ENCODE measurements around the gene SLC7A8.

SLC7A8 gene

DNA sequence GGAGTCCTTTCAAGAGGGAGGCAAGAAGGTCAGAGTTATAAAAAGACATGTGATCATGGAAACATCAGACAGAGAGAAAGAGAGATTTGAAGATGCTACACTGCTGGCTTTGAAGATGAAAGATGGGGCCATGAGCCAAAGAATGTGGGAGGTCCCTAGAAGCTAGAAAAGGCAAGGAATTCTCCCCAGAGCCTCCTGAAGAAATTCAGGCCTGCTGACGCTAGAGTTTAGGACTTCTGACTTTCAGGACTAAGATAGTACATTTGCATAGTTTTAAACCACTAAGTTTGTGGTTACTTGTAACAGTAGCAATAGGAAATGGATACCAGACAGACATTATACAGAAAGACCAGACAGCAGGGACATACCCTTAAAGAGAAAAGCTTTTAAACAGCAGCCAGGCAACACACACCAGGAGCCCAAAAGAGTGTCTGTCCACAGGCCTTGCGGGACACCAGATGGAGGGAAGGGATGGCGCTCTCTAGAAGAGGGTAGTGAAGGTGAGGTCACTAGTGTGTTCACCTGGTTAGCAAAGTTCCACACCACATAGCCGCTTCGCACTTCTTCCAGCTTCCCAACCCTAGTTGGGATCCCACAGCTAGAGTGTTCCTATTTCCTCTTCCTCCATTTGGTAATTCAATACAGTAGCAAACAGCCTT, 34.7 kb downstream of the SLC7A8 start:
- TF ChIP-seq, protein P1, sequence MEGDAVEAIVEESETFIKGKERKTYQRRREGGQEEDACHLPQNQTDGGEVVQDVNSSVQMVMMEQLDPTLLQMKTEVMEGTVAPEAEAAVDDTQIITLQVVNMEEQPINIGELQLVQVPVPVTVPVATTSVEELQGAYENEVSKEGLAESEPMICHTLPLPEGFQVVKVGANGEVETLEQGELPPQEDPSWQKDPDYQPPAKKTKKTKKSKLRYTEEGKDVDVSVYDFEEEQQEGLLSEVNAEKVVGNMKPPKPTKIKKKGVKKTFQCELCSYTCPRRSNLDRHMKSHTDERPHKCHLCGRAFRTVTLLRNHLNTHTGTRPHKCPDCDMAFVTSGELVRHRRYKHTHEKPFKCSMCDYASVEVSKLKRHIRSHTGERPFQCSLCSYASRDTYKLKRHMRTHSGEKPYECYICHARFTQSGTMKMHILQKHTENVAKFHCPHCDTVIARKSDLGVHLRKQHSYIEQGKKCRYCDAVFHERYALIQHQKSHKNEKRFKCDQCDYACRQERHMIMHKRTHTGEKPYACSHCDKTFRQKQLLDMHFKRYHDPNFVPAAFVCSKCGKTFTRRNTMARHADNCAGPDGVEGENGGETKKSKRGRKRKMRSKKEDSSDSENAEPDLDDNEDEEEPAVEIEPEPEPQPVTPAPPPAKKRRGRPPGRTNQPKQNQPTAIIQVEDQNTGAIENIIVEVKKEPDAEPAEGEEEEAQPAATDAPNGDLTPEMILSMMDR (IDR thresholded peaks at IDR 0.05; ENCODE audit: low read length, missing control alignments): no peak
- no peak for DNase-seq (ENCODE audit: low read depth)
- H3K4me3 ChIP-seq (replicated peaks; ENCODE audit: low read depth, low read length): no peak overlapping the region

DNA sequence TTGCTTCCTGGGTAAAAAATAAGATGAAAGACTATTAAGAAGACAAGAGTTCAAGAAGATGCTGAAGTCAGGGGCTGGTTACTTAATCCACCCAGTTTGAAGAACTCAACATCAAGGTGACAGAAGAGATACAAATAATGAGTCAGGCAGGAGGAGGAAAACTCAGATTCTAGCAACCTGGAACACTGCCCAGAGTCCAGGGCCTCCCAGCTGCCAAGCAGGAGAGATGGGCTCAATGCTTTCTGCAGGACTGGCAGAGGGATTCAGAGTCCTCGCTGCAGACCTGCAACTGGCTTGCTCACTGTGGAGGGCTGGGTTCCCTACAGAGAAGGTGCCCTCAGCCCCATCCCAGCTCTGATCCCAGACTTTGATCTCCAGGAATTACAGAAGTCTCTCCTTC, 35.8 kb downstream of the SLC7A8 start:
- H3K4me3 ChIP-seq (replicated peaks; ENCODE audit: low read depth, low read length): no peak overlapping the region
- TF ChIP-seq, protein P1 (IDR thresholded peaks at IDR 0.05; ENCODE audit: low read length, missing control alignments): no peak
- DNase-seq (ENCODE audit: low read depth): peak; percentile 81

DNA sequence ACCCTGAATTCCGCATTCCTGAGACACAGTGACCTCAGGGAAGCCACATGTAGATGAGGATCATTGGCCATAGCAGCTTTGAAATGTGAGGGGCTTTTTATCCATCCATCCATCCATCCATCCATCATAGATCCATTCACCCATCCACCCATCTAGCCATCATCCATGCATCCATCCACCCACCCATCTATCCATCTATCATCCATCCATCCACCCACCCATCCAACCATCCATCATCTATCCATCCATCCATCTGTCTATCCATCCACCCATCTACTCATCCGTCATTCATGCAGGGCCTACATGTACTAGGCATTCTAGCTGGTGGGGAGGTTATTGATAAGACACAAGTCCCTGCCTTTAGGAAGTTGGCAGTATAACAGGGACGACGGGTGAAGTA, 36.5 kb downstream of the SLC7A8 start:
- TF ChIP-seq, protein P1 (IDR thresholded peaks at IDR 0.05; ENCODE audit: low read length, missing control alignments): no peak
- DNase-seq (ENCODE audit: low read depth): no peak
- H3K4me3 ChIP-seq (replicated peaks; ENCODE audit: low read depth, low read length): no peak overlapping the region

DNA sequence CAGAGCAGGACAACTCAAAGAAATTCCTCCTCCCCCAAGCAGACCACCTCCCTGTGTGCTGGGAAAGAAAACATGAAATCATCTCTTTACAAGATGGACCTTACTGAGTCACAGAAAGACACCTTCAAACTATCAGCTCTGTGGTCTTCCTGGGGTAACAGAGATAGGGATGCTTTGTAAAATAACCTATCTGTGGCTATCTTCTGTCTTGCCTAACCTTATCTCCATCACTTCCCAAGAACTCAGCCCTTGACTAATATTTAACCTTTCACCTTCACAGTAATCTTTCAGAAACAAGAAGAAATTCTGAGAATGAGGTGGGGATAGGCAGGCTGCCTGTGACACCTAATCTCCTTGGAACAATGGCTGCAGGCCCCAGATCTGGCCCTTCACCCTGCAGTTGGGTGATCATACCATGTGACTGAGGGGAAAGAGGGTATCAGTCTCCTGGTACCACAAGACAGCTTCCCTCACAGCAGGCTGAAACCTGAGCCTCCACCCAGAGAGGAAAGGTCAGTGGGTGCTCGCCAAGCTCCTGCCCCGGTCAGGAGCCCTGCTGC, 37.0 kb downstream of the SLC7A8 start:
- TF ChIP-seq, protein P1 (IDR thresholded peaks at IDR 0.05; ENCODE audit: low read length, missing control alignments): no peak
- no peak for DNase-seq (ENCODE audit: low read depth)
- no peak overlapping the region for H3K4me3 ChIP-seq (replicated peaks; ENCODE audit: low read depth, low read length)

DNA sequence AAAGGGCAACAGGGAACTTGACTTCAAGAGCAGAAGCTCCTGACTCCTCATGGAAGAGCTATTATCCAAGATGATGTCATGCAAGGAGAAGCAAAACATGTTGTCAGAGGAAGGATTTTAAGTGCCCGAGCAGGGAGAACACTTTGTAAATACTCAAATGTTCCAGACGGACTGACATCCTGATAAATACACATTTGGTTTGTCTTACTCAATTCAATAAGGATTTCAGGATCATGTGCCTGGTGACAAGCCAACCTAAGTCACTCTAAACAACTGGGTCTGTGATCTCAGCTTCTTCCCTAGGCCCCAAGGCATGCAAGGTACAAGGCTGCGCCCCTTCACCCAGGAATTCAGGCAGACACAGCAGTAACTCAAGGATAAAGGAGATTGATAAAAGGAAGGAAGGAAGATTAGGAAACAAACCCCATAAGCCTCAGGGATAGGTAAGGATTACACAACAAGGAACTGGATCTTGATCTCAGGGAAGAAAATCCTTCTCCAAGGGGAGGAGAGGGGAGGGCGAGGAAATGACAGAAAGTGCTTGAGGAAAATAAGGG, 37.6 kb downstream of the SLC7A8 start:
- DNase-seq (ENCODE audit: low read depth): peak; percentile 65
- H3K4me3 ChIP-seq (replicated peaks; ENCODE audit: low read depth, low read length): no peak overlapping the region
- TF ChIP-seq, protein P1 (IDR thresholded peaks at IDR 0.05; ENCODE audit: low read length, missing control alignments): no peak

DNA sequence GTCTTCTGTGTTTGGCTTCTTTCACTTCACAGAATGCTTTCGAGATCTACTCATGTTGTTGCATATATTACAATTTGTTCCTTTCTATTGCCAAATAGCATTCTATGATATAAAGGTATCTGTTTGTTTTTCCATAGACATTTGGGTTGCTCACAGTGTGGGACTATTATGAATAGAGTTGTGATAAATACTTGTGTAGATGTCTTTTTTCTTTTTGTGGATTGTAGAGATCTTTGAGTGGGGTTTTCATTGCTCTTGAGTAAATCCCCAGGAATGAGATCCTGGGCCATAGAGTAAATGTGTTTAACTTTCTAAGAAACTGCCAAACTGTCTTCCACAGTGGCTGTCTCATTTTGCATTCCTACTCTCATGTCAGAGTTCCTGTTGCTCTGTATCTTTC, 39.5 kb downstream of the SLC7A8 start:
- no peak for DNase-seq (ENCODE audit: low read depth)
- TF ChIP-seq, protein P1 (IDR thresholded peaks at IDR 0.05; ENCODE audit: low read length, missing control alignments): no peak
- H3K4me3 ChIP-seq (replicated peaks; ENCODE audit: low read depth, low read length): no peak overlapping the region
